ENCODE data around the gene IRF5. TPM values are rescaled to one million over a fixed set of nuclear protein-coding genes. Genes with fewer than 3 reads are reported as not detected.

The IRF5 gene
- total RNA-seq, 1 experiment from 2014 or later, result 16.5 TPM

DNA sequence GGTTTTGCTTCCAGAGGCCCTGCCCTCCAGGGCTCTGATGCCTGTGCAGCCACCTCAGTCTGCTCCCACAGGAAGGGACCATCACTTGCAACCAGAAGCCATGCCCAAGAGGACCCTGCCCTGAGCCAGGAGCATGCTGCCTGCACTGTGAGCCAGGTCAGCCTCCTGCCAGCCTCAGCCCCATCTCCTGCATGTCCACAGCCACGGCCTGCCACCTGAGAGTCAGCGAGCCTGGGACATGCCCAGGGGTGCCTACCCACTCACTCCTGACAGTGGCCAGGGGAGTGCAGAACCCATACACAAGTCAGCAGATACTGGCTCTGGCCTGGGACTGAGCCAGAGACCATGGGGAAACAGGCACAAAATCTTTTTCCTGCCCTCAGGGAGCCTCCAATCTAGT is 20.6 kb upstream of the IRF5 start:
- Histone ChIP-seq H3K4me3 (replicated peaks in 1 of 2; ENCODE audit: low read depth in 1 of 2, low read length in 2 of 2) (no peak overlapping the region), H3K4me2 (ENCODE audit: low read length) (no peak overlapping the region), H3K79me2 (ENCODE audit: insufficient read depth, low read length) (no peaks in the 10 kb centered on the region), H3K36me3 (ENCODE audit: control insufficient read depth in 1 of 2, insufficient read depth in 2 of 2, low read length in 2 of 2) (no peaks in the 10 kb centered on the region), H2AFZ (ENCODE audit: low read depth, low read length, poor library complexity, severe bottlenecking) (no peak overlapping the region), H3K9me2 (ENCODE audit: insufficient read depth) (no peaks in the 10 kb centered on the region), H3K4me1 (ENCODE audit: control insufficient read depth in 1 of 2, insufficient read depth in 2 of 2, low read length in 2 of 2) (no peaks in the 10 kb centered on the region), H4K20me1 (ENCODE audit: insufficient read depth) (no peaks in the 10 kb centered on the region), H3K27me3 (ENCODE audit: insufficient read depth, low read length) (peaks cover 12% of the 10 kb centered on the region; the same call in 1 of the 2 replicates), H3K27ac (ENCODE audit: low read depth, low read length) (no peak overlapping the region), H3K9ac (ENCODE audit: low read length) (no peak overlapping the region), H3K9me3 (ENCODE audit: control insufficient read depth in 1 of 2, insufficient read depth in 1 of 2, low read depth in 1 of 2, low read length in 2 of 2) (no peaks in the 10 kb centered on the region)
- DNase-seq (ENCODE audit: low read depth, low spot score) (no peak), ATAC-seq (no peak)
- TF ChIP-seq EZH2 (IDR thresholded peaks at IDR 0.05) (no peak), POLR2A (IDR thresholded peaks at IDR 0.05; ENCODE audit: borderline replicate concordance, extremely low read depth, insufficient read depth, insufficient read length) (no peak), ELF1 (IDR thresholded peaks at IDR 0.05; ENCODE audit: borderline replicate concordance, low read depth) (no peak), SP1 (IDR thresholded peaks at IDR 0.05; ENCODE audit: low read depth) (no peak), POLR2AphosphoS5 (IDR thresholded peaks at IDR 0.05; ENCODE audit: low read depth, low read length) (no peak), SRF (IDR thresholded peaks at IDR 0.05; ENCODE audit: low read depth) (no peak)
- TF ChIP-seq, protein P1, sequence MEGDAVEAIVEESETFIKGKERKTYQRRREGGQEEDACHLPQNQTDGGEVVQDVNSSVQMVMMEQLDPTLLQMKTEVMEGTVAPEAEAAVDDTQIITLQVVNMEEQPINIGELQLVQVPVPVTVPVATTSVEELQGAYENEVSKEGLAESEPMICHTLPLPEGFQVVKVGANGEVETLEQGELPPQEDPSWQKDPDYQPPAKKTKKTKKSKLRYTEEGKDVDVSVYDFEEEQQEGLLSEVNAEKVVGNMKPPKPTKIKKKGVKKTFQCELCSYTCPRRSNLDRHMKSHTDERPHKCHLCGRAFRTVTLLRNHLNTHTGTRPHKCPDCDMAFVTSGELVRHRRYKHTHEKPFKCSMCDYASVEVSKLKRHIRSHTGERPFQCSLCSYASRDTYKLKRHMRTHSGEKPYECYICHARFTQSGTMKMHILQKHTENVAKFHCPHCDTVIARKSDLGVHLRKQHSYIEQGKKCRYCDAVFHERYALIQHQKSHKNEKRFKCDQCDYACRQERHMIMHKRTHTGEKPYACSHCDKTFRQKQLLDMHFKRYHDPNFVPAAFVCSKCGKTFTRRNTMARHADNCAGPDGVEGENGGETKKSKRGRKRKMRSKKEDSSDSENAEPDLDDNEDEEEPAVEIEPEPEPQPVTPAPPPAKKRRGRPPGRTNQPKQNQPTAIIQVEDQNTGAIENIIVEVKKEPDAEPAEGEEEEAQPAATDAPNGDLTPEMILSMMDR (IDR thresholded peaks at IDR 0.05 in 2 of 3, conservative IDR thresholded peaks at IDR 0.05 in 1 of 3; ENCODE audit: borderline replicate concordance in 1 of 3, insufficient read depth in 1 of 3, low read depth in 2 of 3, low read length in 2 of 3), result no peak
- TF ChIP-seq, protein P2, sequence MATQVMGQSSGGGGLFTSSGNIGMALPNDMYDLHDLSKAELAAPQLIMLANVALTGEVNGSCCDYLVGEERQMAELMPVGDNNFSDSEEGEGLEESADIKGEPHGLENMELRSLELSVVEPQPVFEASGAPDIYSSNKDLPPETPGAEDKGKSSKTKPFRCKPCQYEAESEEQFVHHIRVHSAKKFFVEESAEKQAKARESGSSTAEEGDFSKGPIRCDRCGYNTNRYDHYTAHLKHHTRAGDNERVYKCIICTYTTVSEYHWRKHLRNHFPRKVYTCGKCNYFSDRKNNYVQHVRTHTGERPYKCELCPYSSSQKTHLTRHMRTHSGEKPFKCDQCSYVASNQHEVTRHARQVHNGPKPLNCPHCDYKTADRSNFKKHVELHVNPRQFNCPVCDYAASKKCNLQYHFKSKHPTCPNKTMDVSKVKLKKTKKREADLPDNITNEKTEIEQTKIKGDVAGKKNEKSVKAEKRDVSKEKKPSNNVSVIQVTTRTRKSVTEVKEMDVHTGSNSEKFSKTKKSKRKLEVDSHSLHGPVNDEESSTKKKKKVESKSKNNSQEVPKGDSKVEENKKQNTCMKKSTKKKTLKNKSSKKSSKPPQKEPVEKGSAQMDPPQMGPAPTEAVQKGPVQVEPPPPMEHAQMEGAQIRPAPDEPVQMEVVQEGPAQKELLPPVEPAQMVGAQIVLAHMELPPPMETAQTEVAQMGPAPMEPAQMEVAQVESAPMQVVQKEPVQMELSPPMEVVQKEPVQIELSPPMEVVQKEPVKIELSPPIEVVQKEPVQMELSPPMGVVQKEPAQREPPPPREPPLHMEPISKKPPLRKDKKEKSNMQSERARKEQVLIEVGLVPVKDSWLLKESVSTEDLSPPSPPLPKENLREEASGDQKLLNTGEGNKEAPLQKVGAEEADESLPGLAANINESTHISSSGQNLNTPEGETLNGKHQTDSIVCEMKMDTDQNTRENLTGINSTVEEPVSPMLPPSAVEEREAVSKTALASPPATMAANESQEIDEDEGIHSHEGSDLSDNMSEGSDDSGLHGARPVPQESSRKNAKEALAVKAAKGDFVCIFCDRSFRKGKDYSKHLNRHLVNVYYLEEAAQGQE (IDR thresholded peaks at IDR 0.05; ENCODE audit: low read depth), result no peak
- RAD21 ChIA-PET (ENCODE audit: low non-redundant PET in 1 of 2, low total read pairs in 2 of 2, uncharacterized antibody in 2 of 2, unreplicated experiment in 2 of 2), result no interaction called here
- BruUV-seq (replicated peaks), result no TSS peak
- CTCF ChIA-PET, result no interaction called here
- POLR2A ChIA-PET, result no interaction called here
- intact Hi-C loops (cut with micrococcal nuclease), result no loop called here

Measured in HCT116 (cell line).